HepG2 (cell line): Measurements from ENCODE around the gene RTN4RL2.

Experiments used
- ARID3A ChIP-seq: IDR thresholded peaks from 2 replicates; pipeline ENCODE4 v1.6.1; 2012; ENCODE audit warnings: low read depth, low read length, improper control_type of control experiment
- FOSL1 ChIP-seq: sonication (generic); formaldehyde crosslinking; IDR thresholded peaks from 2 replicates; pipeline ENCODE4 v1.9.0; 2021; ENCODE audit warnings: missing genetic modification reagents, borderline replicate concordance
- RAD21 ChIP-seq: fragments of 450-650 bp; formaldehyde crosslinking; IDR thresholded peaks from 2 replicates; pipeline ENCODE4 v1.5.0; 2020; ENCODE audit warnings: mild to moderate bottlenecking

GRCh38 chr11:57473285-57473841 lies 13.0 kb downstream of the RTN4RL2 start:
- TF ChIP-seq ARID3A = no peak
- no peak for TF ChIP-seq RAD21 (CRISPR knock-in tag)
- TF ChIP-seq FOSL1 = no peak
